Osteocyte (in vitro differentiated cells): ENCODE measurements around the gene SLC35E2B. TPM values are rescaled to one million over a fixed set of nuclear protein-coding genes. Genes with fewer than 3 reads are reported as not detected.
"Not testable (repeated sequence)": the region's sequence is repeated elsewhere in the genome, so short reads cannot be mapped to it uniquely, and the experiment has no call there.

Source experiments
- DNase-seq: peaks from one replicate; pipeline ENCODE4 v3.0.0; 2021; ENCODE audit warnings: mixed read lengths; ENCODE audit not compliant: unreplicated experiment; ENCODE audit errors: extremely low spot score
- H3K27ac Mint-ChIP-seq: one replicate; pipeline ENCODE4 v1.8.0; 2021; ENCODE audit warnings: mild to moderate bottlenecking, mixed read lengths; ENCODE audit not compliant: unreplicated experiment
- H3K27me3 Mint-ChIP-seq: one replicate; pipeline ENCODE4 v1.8.0; 2021; ENCODE audit warnings: mixed read lengths; ENCODE audit not compliant: unreplicated experiment
- H3K36me3 Mint-ChIP-seq: one replicate; pipeline ENCODE4 v1.8.0; 2021; ENCODE audit warnings: mixed read lengths; ENCODE audit not compliant: unreplicated experiment
- H3K4me1 Mint-ChIP-seq: one replicate; pipeline ENCODE4 v1.8.0; 2021; ENCODE audit warnings: mixed read lengths; ENCODE audit not compliant: unreplicated experiment
- H3K4me3 Mint-ChIP-seq: one replicate; pipeline ENCODE4 v1.8.0; 2021; ENCODE audit warnings: mild to moderate bottlenecking, moderate library complexity, mixed read lengths; ENCODE audit not compliant: unreplicated experiment
- H3K9me3 Mint-ChIP-seq: one replicate; pipeline ENCODE4 v1.8.0; 2021; ENCODE audit warnings: mixed read lengths; ENCODE audit not compliant: unreplicated experiment
- total RNA-seq: library from RNA; stranded (reverse); gene quantifications from 2 replicates; pipeline ENCODE4 v1.2.1, GENCODE V29; 2021
- TF ChIP-seq, protein P1 (sequence below): fragments of 200-600 bp; sonication (generic); IDR thresholded peaks from 2 replicates; pipeline ENCODE4 v1.5.0; 2021; ENCODE audit warnings: antibody characterized with exemption, mild to moderate bottlenecking, moderate library complexity

The SLC35E2B gene
- total RNA-seq, 1 donor from 2014 or later: 84.9 TPM

DNA sequence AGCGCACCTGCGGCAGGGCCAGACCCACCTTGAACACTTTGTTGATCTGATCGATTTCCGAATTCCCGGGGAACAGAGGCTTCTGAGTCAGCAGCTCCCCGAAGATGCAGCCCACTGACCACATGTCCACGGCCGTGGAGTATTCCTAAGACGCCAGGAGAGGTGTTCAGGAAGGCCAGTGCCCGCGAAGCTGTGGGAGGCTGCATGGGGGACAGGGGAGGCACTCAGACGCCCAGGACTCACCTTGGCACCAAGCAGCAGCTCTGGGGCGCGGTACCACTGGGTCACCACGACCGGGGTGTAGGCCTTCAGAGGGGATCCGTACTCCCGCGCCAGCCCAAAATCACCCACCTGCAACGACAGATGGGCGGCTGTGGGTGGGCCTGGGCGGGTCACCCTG is 11.2 kb upstream of the SLC35E2B start:
- no peaks in the 10 kb centered on the region for H3K9me3 Mint-ChIP-seq
- H3K4me1 Mint-ChIP-seq: no peaks in the 10 kb centered on the region
- no peak overlapping the region for H3K4me3 Mint-ChIP-seq
- H3K27me3 Mint-ChIP-seq: no peaks in the 10 kb centered on the region
- no peak overlapping the region for H3K27ac Mint-ChIP-seq
- peaks cover 3% of the 10 kb centered on the region for H3K36me3 Mint-ChIP-seq
- TF ChIP-seq, protein P1, sequence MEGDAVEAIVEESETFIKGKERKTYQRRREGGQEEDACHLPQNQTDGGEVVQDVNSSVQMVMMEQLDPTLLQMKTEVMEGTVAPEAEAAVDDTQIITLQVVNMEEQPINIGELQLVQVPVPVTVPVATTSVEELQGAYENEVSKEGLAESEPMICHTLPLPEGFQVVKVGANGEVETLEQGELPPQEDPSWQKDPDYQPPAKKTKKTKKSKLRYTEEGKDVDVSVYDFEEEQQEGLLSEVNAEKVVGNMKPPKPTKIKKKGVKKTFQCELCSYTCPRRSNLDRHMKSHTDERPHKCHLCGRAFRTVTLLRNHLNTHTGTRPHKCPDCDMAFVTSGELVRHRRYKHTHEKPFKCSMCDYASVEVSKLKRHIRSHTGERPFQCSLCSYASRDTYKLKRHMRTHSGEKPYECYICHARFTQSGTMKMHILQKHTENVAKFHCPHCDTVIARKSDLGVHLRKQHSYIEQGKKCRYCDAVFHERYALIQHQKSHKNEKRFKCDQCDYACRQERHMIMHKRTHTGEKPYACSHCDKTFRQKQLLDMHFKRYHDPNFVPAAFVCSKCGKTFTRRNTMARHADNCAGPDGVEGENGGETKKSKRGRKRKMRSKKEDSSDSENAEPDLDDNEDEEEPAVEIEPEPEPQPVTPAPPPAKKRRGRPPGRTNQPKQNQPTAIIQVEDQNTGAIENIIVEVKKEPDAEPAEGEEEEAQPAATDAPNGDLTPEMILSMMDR: no peak
- DNase-seq: peak; percentile 78

DNA sequence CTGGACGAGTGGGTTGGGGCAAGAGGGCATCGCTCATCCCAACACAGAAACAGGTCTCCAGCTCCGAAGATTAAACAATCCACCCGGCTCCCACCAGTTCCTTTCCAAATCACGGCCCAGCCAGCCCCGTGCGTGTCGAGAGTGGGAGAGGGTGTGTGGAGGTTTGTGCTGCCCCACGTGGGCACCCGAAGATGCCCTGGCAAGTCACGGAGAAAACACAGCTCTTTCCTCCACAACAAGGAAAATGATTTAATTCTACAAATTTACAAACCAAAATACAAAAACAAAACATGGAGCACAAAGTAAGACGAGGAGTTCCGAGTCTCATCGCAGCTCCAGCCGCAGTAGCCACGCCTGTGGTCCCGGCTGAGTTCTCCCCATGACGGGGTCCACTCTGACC is 9.9 kb upstream of the SLC35E2B start:
- not testable (repeated sequence) for H3K36me3 Mint-ChIP-seq, H3K4me3 Mint-ChIP-seq, H3K9me3 Mint-ChIP-seq, H3K4me1 Mint-ChIP-seq, H3K27me3 Mint-ChIP-seq, H3K27ac Mint-ChIP-seq
- DNase-seq: peak; percentile 17

DNA sequence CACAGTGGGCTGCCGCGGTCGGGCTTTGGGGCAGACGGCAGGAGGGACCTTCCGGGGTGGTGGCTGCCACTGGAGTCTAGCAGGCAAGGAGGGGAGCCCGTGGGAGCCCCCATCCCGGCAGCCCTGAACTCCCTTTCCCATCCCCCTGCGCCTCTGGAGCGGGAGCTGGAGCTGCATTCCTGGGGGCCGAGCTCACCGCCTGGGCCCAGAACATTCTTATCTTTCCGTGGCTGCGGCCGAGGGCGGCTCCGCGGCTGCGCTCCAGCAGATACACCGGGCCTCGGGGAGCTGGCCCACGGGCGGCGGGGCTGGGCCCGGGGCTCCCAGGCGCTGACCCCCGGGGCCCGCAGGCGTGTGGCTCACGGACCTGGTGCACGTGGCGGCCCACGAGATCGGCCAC is 8.0 kb upstream of the SLC35E2B start:
- H3K9me3 Mint-ChIP-seq, H3K36me3 Mint-ChIP-seq: not testable (repeated sequence)

DNA sequence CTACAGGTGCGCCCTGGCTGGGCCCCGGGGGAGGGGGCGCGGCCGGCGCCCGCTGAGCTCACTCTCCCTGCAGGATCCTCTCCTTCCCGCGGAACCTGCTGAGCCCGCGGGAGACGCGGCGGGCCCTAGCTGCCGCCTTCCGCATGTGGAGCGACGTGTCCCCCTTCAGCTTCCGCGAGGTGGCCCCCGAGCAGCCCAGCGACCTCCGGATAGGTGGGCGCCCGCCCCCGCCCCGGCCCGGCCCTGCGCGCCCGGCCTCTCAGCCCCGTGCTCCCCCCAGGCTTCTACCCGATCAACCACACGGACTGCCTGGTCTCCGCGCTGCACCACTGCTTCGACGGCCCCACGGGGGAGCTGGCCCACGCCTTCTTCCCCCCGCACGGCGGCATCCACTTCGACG is 7.5 kb upstream of the SLC35E2B start:
- not testable (repeated sequence) for H3K4me1 Mint-ChIP-seq, H3K27ac Mint-ChIP-seq, DNase-seq, H3K4me3 Mint-ChIP-seq, H3K9me3 Mint-ChIP-seq, H3K36me3 Mint-ChIP-seq, H3K27me3 Mint-ChIP-seq

More for the DNA sequence above, 8.0 kb upstream of the SLC35E2B start:
- not testable (repeated sequence) for H3K27ac Mint-ChIP-seq, H3K4me1 Mint-ChIP-seq, H3K4me3 Mint-ChIP-seq, H3K27me3 Mint-ChIP-seq, DNase-seq

DNA sequence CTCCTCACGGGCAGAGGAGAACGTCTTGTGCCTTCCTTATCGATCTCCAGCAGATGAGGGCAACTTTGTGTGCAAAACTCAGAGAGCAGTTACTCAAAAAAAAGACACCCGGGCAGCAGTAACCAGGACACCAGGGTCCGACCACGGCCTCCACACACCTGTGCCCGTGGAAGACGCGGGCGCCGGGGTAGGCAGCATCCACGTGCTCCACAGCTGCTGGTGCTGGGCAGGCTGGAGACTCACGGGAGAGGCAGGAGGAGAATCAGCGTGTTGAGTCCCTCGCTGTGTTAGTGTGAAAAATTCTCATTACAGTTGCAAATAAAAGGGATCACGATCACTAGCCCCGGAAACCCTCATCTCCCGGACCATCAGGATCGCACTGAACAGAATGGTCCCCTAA is 6.5 kb upstream of the SLC35E2B start:
- H3K27ac Mint-ChIP-seq, H3K4me3 Mint-ChIP-seq, H3K9me3 Mint-ChIP-seq, H3K36me3 Mint-ChIP-seq, H3K4me1 Mint-ChIP-seq, H3K27me3 Mint-ChIP-seq: not testable (repeated sequence)
- DNase-seq: peak; percentile 77

DNA sequence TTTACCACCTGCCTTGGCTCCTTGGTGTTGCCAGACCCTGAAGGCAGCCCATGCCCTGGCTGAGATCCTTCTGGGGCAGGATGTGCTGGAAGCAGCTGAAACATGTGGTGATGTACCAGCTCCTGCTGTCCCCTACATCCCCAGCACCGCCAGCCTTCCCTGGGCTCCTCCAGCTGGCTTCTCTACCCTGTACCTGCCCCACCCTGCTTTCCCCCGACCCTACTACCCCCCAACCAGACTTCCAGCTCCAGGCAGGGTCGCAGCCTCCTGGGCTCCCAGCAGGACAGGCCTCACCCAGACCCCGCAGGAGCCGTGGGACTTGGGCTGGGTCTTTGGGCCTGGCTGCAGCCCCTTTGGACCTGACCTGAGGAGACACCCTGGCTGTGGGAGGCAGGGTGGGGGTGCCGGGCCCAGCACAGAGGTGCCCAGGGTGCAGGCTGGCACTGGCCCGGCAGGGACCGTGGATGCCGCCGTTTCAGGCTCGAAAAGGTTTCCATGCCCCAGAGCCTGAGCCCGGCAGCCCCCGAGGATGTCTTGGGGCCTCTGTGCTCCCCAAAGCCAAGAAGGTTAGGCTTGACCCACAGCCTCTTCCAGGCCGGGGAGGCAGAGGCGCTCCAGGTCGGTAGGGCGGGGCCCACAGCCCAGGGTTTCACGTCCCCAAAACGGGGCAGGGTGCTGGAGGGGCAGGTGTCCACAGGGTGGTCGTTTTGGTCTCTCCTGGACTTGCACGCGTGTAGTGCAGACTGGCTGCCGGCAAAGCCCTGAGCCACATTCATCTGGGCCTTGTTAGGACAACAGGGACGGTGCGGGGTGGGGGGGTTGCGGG is 5.0 kb upstream of the SLC35E2B start:
- H3K27me3 Mint-ChIP-seq: not testable (repeated sequence)

DNA sequence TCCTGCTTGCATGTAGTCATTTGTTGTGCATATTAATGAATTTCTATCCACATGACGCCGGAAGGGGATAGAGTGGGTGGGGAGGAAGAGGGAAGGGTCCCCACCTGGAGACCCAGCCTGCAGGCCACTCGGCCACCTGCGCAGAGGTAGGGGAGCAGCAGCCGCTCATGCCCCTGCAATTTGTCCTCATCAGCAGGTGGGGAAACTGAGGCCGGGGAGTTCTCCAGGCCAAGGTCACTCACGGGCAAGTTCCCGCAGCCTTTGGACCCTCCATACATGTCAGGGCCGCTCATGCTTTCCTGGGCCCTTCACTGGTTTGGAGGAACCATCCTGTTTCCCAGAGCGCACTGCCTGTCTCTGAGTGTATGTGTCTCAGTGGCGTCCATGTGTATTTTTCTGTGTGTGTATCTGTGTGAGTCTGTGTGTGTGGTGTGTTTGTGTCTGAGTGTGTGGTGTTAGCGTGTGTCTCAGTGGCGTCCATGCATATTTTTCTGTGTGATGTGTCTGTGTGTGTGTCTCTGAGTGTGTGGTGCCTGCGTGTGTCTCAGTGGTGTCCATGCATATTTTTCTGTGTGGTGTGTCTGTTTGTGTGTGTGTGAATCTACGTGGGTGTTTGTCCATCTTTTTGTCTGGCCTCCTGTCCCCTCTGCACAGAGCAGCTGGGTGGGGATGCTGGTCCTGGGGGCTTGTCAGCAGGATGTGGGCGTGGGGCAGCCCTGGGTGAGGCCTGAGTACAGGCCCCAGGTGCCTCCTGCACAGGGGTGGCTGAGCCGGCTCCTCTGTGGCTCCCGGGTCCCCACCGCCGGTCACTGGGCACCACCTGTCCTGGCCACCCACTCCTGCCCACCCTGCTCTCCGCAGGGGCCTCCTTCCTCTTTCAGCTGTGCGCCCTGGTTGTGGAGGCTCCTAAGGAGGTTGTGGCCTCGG is 4.1 kb upstream of the SLC35E2B start:
- not testable (repeated sequence) for H3K9me3 Mint-ChIP-seq, DNase-seq, H3K27me3 Mint-ChIP-seq, H3K4me1 Mint-ChIP-seq, H3K4me3 Mint-ChIP-seq, H3K27ac Mint-ChIP-seq, H3K36me3 Mint-ChIP-seq

More for the DNA sequence above, 5.0 kb upstream of the SLC35E2B start:
- not testable (repeated sequence) for H3K4me3 Mint-ChIP-seq, H3K4me1 Mint-ChIP-seq, H3K27ac Mint-ChIP-seq, H3K9me3 Mint-ChIP-seq, H3K36me3 Mint-ChIP-seq
- DNase-seq: peak; percentile 62

DNA sequence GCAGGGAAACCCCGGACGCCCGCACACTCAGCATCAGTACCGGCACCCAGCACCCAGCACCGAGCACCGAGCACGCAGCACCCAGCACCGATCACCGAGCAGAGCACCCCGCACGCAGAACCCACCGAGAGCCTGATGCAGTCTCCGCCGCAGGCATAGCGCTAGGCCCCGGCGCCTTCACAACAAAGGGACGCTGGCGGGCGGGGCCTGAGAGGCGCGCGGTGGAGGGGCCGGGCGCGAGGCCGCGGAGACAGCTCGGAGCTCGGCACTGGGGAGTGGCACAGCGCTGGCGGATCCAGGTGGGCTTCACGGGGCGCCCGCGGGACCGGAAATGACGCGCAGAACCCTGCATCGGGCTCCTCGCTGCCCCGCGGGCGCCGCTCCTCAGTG is 276 bp downstream of the SLC35E2B start:
- H3K36me3 Mint-ChIP-seq, H3K27me3 Mint-ChIP-seq, H3K27ac Mint-ChIP-seq, H3K4me1 Mint-ChIP-seq, DNase-seq, H3K9me3 Mint-ChIP-seq: not testable (repeated sequence)
- H3K4me3 Mint-ChIP-seq: peak overlapping the region; percentile 69

DNA sequence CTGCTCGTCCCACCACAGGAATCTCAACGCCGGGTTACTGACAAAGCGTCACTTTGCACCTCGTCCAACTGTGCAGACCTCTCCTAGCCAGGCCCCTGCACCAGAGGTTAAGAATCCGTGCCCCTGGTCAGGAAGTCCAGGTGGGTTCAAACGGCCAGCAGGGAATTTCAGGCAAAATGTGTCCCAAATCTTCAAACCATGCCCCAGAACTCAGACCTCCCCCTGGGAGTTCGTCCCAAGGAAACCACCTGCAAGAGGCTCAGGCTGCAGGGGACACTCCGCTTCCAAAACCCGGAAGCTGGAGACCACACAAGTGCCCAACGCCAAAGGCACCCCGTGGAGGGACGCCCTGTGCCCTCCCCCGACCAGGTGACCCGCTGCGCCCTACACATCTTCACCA is 1.2 kb downstream of the SLC35E2B start:
- not testable (repeated sequence) for DNase-seq, H3K27me3 Mint-ChIP-seq, H3K9me3 Mint-ChIP-seq, H3K27ac Mint-ChIP-seq, H3K36me3 Mint-ChIP-seq, H3K4me3 Mint-ChIP-seq
- H3K4me1 Mint-ChIP-seq: peaks cover 17% of the 10 kb centered on the region

DNA sequence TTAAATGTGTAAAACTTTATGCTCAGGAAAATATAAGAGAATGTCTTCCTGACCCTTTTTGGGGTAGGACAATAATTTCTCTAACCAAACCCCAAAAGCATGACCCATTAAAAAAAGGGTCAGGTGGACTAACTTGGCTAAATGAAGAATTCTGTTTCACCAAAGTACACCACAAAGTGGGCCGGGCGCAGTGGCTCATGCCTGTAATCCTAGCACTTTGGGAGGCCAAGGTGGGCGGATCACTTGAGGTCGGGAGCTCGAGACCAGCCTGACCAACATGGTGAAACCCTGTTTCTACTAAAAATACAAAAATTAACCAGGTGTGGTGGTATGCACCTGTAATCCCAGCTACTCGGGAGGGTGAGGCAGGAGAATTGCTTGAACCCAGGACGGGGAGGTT is 3.1 kb downstream of the SLC35E2B start:
- H3K36me3 Mint-ChIP-seq, DNase-seq, H3K27ac Mint-ChIP-seq, H3K9me3 Mint-ChIP-seq, H3K4me3 Mint-ChIP-seq, H3K27me3 Mint-ChIP-seq: not testable (repeated sequence)
- peaks cover 28% of the 10 kb centered on the region for H3K4me1 Mint-ChIP-seq
